Erythroblast (primary cell): Measurements from ENCODE around the gene IP6K3.

Source experiments
- DNase-seq, 2 experiments: peaks; one replicate each; lab custom pipeline; 2025; lab: John Stamatoyannopoulos, UW
- GATA1 ChIP-seq: IDR thresholded peaks from 2 replicates; pipeline ENCODE4 v1.6.1; 2011; ENCODE audit warnings: low read depth, mild to moderate bottlenecking, control low read depth, low read length, moderate library complexity
- POLR2A ChIP-seq: IDR thresholded peaks from 2 replicates; pipeline ENCODE4 v1.6.1; 2011; ENCODE audit warnings: mild to moderate bottlenecking, low read length

The IP6K3 gene

DNA sequence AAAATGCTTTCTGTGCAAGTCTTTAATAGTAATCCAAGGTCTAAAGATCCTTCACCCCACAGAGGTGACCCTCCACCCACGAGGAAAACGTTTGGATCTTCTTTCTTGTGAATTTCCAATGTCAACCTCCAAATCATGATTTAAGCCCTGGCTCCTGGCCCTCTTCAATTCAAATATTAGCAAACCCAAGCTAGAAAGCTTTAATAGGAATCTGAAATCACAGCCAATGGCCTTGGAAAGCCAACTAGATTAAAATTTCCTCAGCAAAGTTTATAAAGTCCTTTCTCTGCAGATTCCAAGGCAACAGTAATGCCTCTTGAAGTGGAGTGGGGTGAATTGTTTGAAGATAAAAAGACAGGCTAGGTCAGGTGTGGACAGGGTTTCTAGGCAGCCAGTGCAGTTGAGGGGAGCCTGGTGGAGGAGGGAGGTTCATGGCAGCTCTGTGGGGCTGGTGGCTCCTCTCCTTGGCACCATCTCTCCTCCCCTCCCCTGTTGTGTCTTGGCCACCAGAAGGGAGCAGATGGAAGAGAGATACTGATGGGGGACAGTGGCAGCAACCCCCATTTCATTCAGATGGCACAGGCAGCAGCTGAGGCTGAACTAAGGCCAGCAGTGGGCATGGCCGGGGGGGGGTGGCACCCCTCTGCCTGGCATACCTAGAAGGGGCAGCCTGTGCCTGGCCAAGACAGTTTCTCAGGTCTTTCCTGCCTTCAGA, 23.2 kb downstream of the IP6K3 start:
- TF ChIP-seq GATA1 (no peak), POLR2A (no peak)
- no peak for DNase-seq

DNA sequence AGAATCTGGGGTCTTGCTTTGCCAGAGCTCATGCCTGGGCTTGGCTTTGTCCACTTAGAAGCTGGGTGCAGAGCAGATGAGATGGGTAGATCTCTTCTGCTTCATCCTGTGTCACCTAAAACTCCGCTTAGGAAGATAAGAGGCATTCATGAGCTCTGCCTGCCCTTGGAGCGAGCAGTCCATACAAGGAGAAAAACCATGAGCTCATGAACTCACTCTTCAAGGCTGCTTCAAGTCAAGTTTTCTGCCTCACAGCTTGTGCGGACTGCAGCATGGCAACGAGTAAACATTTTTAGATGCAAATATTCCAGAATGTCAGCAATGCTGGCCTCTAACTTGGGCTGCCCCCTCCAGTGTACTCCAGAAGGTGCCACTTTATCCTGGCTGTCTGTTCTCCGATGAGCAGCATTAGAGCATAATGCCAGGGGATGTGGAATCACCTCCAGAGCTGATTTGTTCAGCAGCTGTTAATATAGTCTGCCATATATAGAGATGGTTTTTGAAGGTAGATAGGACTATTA, 24.5 kb downstream of the IP6K3 start:
- DNase-seq: no peak
- TF ChIP-seq GATA1: no peak
- no peak for TF ChIP-seq POLR2A

DNA sequence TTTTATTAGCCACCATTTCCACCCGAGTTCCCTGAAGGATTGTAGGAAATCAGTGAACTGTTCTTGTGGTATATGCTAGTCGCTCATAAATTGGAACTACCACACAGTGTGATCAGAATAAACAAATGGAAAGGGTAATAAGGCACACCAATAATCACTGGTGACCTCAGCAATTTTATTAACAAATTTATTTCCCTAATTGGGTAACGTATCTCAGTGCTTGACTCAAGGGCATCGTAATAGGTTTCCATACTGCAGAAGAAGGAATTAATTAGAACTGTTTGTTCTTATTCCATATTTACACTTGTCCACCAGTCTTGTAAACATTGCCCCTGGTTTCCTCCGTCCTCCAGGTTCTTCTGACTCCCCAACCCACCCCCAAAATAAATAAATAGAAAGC, 25.2 kb downstream of the IP6K3 start:
- DNase-seq: no peak

DNA sequence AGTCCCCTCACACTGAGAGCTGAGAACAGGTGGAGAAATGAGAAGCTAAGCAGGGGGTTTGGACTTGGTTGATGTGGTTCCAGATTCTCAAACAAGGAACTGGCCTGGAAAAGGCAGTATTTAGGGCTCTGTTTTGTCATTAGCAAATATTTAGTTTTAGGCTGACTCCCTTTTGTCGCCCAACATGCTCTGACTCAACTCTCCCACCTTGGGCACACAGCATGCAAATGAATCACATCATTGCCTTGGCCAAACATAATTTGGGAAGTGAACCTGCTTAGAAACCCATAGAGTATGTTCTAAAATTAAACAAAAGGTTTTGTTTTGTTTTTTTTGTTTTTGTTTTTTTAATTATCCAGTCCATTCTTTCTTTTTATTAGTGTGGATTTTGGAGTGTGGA, 25.7 kb downstream of the IP6K3 start:
- DNase-seq: no peak

More for the DNA sequence above, 25.2 kb downstream of the IP6K3 start:
- TF ChIP-seq POLR2A: no peak
- no peak for TF ChIP-seq GATA1

DNA sequence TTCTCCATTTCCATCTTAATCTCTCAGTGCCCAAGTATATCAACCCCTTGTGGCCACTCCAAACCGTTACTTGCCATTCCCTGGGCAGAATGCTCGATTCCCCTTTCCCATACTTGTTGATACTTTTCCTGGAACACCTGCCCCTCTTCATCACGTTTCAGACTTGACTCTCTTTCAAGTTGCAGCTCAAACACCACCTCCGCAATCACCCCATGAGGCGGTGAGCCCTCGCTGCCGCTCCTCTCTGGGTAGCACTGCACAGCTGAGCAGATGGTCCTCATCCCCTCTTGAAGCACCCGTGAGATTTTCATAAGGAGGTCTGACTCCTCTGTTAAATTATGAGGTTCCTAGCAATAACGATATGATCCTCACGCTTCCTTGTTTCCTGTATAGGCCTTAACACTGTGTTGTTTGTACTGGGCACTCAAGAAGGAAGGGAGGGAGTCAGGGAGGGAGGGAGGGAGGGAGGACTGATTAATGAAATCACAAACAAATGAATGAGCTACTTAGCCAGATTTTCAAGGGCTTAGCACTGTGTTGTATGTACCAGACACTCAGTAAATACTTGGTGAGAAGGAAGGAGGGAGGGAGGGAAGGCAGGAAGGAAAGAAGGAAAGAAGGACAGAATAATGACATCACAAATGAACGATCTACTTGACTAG, 27.2 kb downstream of the IP6K3 start:
- no peak for DNase-seq
- no peak for TF ChIP-seq POLR2A
- TF ChIP-seq GATA1: no peak

More for the DNA sequence above, 25.7 kb downstream of the IP6K3 start:
- no peak for TF ChIP-seq GATA1
- TF ChIP-seq POLR2A: no peak

DNA sequence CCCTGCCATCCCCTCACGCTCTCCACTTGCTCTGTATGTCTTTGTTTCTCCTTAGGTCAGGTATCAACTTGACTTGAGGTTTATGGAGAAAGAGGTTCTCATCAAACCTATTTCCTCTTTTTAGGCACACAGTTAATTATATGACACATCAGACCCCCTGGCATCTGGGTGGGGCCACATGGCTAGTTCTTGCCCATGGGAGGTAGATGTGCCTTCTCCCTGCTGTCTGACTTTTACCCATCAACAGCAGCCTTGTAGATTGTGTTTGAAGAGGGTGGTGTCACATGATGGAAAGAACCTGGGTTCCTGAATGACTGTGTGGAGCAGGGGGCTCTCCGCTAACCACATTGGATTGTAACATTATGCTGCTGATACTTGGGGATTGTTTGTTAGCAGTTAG, 28.0 kb downstream of the IP6K3 start:
- no peak for TF ChIP-seq POLR2A
- no peak for TF ChIP-seq GATA1

DNA sequence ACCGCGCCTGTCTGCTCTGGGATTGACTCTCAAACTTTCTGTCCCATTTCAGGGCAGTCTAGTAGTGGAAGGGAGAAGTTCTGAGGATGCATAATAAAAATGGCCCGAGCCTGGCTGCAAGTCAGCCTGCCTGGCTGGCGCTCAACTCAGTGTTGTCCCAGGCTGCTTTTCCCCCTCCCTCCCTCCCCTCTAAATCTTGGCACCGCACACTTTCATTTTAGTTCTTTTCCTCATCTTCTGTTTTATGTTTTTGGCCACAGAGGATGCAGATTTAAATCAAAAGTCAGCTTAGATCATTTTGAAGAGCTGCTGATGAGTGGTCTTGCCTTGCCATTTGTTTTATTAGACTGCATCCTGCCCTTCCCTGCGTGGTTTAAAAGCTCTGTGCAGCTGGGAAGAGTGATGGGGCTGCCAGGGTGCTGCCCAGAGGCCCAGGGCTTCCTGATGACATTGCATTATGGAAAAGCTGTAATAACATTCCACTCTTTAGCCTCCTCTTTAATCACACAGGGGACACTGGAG, 28.7 kb downstream of the IP6K3 start:
- no peak for DNase-seq
- no peak for TF ChIP-seq GATA1
- TF ChIP-seq POLR2A: no peak

More for the DNA sequence above, 28.0 kb downstream of the IP6K3 start:
- DNase-seq: no peak

DNA sequence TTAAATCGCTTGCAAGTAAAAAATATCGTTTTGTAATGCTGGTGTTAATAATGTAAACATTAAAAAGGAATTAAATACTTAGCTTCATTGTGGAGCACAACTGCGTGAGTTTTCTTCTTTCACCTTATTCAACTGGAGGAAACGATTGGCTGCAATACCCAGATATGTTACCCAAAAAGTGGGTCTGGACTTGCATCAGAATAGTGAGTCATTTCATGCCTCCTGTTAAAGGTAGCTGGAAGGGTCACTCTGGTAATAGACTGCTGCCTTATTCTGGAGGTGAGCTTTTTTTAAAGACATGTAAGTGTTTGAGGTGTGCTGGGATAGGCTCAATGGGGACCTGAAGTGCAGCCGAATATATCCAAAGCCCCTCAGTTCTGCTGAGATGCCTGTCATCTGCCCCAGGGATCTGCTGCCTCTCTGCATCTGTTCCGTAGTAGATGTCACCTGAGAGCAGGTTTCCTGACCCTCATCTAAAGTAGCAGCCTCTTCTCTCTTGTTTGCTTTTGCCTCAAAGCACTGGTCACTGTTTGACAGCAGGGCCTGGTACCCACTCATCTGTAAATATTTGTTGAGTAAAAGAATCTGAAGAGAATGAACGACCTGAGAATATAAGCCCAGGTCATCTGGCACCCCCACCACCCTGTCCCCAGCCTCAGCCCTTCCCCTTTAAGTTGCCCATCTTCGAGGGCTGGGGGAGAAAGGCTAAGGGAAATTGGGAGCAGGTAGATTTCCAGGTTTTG, 29.6 kb downstream of the IP6K3 start:
- no peak for DNase-seq
- TF ChIP-seq GATA1 (no peak), POLR2A (no peak)

DNA sequence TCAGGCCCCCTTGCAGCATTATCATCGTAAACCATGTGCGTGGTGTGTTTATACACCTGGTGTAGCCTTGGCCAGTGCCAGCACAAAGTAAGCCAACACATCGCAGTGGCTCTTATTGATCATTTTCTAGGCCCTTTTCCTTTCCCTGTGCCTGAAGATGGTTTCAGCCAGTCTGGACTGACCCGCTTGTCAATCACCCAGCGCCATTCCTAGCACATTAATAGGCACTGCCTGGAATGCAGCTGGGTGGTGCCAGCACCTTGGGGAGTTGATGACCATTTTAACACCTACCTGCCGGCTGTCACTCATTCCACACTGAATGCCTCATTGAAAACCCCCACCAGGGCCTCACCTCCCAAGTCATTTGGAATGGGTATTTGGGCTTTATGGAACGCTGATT, 30.3 kb downstream of the IP6K3 start:
- TF ChIP-seq GATA1 (no peak), POLR2A (no peak)
- DNase-seq: no peak

DNA sequence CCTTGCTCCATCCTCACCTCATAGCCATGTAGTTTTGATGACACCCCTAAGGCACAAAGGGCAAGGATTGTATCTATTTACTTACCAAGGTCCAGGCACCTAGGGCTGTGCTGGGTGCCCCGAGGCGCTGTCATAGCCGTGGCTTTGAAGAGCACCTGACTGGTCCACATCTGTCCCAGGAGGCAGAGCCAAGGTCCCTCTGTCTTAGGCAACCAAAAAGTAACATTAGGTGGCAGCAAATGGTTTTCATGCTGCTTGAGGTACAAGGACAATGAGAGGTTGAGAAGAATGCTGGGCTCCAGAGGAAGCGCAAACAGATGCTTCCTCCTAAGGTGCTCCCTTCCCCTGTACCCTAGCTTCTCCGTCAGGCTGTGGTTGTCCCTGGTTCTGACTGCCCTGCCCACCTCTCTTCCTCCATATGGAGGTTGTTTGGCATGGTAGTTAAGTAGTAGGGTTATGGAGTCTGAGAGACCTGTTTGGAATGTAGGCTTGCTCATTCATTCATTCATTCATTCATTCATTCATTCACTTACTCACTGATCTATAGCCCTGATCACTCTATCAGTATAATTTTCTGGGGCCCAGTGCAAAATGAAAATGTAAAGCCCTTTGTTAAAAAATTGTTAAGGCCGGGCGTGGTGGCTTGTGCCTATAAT, 32.2 kb downstream of the IP6K3 start:
- no peak for TF ChIP-seq GATA1
- TF ChIP-seq POLR2A: no peak
- DNase-seq: no peak

DNA sequence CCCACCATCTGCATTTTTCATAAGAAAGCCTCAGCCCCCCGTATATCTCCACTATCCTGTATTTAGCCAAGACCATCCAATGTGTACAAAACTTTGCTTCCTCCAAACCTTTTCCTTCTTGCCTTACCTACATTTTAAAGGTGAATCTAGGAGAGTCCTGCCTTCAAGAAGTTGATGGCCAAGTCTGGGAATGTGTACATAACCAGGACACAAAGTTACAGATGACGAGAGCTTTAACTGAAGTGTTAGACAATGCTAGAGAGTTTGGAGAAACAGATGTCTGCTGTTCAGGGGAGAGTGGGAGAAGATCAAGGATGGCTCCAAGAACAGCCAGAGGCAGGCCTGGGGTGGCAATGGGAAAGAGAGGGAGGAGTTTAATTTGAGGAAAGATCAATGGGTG, 32.9 kb downstream of the IP6K3 start:
- TF ChIP-seq GATA1 (no peak), POLR2A (no peak)
- DNase-seq: no peak

DNA sequence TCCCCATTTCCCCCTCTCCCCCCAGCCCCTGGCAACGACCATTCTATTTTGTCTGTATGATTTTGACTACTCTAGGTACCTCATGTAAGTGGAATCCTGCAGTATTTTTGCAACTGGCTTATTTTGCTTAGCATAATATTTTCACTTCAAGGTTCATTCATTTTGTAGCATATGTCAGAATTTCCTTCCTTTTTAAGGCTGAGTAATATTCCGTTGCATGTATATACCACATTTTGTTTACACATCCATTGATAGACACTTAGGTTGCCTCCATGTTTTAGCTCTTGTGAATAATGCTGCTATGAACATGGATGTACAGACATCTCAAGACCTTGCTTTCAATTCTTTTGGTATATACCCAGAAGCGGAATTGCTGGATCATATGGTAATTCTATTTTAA, 33.8 kb downstream of the IP6K3 start:
- TF ChIP-seq GATA1: no peak
- DNase-seq: no peak
